Stimulated activated CD4-positive, alpha-beta T cell treated with anti-CD3 and anti-CD28 coated beads, Interleukin-4, amount 100 ng/mL, for 48 hours (primary cell): ENCODE data around the gene NPFFR1.
"Not testable (repeated sequence)": the region's sequence is repeated elsewhere in the genome, so short reads cannot be mapped to it uniquely, and the experiment has no call there.

Experiments
- DNase-seq, 2 donors: peaks; one replicate each; pipeline ENCODE4 v3.0.0-alpha.2; 2020; ENCODE audit warnings: low read depth in 2 of 2

Gene NPFFR1

DNA sequence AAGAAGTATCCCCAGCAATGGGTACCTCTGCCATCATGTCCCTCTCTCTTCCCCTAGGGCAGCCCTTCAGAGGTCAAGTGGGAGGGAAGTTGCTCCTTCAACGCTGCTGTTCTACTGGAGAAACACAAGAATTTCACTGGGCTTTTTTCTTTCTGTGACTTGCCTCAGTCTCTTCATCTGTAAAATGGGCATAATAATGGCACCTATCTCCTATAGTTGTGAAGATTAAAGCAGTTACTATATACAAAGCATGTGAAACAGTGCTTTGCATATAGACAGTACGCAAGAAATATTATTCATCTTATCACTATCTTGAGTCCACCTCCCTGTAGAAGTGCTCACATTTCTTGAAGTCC, 1.6 kb upstream of the NPFFR1 start:
- no peak for DNase-seq

GRCh38 chr10:70284542-70285475, 1.0 kb upstream of the NPFFR1 start:
- no peak for DNase-seq

GRCh38 chr10:70283071-70283444, 746 bp downstream of the NPFFR1 start:
- no peak for DNase-seq

- DNase-seq, result no peak
These were observed 2.2 kb downstream of the NPFFR1 start for GRCh38 chr10:70281609-70282008.

DNA sequence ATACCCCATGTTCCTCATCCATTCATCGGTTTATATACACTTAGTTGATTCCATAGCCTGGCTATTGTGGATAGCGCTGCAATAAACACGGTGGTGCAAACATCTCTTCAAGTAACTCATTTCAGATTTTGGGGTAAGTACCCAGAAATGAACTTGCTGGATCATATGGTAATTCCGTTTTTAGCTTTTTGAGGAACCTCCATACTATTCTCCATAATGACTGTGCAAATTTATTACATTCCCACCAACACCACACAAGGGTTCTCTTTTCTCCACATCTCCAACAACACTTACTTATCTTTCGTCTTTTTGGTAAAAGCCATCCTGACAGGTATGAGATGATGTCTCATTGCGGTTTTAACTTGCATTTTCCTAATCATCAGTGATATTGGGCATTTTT, 3.7 kb downstream of the NPFFR1 start:
- DNase-seq, result no peak

DNA sequence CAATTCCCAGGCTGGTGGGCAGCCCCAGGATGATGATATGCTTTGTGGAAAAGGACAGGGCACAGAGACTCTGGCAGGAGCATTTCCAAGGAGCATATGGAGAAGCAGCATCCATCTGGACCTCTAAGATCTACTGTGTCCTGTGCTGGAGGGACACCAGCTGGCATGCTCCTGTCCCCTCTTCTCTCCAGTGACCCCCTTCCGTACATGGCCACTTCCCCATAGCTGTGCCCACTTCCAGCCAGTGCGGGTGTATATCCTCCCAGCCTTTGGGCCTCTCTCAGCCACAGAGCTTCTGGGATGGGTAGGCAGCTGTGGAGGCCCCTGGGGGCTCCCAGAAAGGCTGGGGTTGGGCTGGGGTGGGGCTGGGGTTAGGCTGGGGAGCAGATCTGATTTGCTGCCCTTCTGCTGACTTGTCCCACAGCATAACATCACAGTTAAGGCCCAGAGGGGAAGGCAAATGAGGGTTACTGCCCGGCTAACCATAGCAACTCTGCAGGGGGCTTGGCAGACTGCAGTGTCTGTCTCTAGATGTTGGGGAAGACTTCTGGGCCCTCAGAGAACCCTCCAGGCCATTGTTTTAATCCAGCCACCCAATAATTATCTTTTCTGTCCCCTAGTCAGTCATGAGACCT, 6.3 kb downstream of the NPFFR1 start:
- no peak for DNase-seq

DNA sequence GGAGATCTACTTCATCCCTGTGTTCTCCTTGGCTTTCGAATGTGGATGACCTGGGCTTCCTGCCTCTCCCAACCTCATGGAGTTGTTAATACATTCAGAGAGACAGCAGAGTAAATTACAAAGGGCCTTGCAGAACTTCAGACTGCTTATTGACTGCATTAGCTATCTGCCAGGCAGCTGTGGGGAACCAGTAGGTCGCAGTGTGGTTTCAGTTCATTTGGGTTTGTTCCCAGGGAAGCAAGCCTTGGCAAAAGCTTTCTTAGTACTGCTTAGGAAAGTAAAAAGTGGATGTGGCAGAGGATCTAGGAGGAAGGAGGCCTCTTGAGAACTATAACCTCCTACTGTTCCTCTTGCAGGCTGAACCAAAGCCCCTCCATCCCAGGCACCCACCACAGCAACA, 9.2 kb downstream of the NPFFR1 start:
- DNase-seq, result no peak

DNA sequence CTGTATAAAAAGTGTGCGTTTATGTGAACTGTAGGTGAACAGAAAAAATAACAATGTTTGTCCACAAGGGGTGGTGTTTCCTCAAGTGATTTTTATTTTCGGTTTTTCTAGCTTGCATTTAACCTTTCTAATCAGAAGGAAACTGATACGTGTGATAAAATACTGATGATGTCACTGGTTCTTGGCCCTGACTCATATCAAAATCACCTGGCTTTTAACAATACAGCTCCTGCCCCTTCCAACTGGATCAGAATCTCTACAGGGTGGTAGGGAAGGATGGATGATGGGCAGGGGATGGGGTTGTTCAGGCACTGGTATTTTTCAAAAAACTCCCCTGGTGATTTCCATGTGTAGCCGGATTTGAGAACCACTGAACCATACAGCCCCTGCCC, 10.9 kb downstream of the NPFFR1 start:
- DNase-seq, result no peak

GRCh38 chr10:70271996-70272924, 11.5 kb downstream of the NPFFR1 start:
- no peak for DNase-seq

GRCh38 chr10:70270952-70271351, 12.9 kb downstream of the NPFFR1 start:
- no peak for DNase-seq

DNA sequence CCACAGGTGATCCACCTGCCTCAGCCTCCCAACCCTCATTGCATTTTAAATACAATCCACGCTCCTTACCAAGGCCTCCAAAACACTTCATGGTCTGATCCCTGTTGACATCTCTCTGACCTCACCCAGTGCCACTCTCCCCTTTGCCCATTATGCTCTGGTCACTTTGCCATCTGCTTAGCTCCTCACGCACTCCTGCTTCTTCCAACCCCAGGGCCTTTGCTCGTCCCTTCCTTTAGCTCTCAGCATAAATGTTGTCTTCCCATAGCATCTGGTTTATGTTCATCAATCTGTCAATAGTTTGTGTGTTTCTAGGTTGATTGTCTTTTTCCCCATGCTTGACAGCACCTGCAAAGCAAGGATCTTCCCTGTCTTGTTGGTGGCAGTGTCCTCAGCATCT, 14.1 kb downstream of the NPFFR1 start:
- DNase-seq, result no peak

DNA sequence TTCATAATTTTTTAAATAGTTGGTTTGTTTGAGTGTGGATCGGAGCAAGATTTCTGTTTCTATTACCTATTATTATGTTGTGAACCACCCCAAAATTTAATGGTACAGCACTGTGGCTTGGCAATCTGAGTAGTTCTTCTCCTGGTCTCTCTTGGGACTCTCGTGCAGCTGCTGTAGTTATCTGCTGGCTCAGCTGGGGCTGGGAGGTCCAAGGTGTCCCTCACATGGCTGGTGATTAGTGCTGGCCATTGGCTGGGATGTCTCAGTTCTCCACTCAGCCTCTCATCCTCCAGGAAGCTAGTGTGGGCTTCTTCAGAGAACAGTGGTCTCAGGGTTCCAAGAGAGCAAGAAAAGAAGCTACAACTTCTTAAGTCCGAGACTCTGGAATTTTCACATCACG, 15.4 kb downstream of the NPFFR1 start:
- DNase-seq, result no peak

- no peak for DNase-seq
These were observed 16.5 kb downstream of the NPFFR1 start for GRCh38 chr10:70267161-70267933.

DNA sequence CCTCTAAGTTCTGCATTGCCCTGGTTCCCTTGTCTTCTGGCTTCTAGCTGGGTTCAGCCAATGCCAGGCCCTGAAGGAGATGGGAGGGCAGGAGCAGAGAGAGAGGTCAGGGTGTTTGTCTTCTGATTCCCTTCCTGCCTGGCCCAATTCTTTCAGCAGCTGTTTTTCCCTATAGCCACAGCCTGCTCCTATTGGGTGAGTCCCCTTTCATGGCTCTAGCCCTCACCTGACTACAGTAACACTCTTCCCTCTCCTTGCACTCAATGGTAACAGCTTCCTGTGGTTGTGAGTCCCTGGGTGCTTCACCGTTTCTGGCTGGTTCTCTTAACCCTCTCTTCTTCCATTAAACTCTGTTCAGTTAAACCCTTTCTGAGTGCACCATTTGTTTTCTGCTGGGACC, 17.1 kb downstream of the NPFFR1 start:
- DNase-seq, result no peak

- no peak for DNase-seq
These were observed 17.7 kb downstream of the NPFFR1 start for GRCh38 chr10:70266056-70266455.

GRCh38 chr10:70265032-70265689, 18.6 kb downstream of the NPFFR1 start:
- DNase-seq, result no peak

GRCh38 chr10:70260734-70261133, 23.1 kb downstream of the NPFFR1 start:
- no peak for DNase-seq

DNA sequence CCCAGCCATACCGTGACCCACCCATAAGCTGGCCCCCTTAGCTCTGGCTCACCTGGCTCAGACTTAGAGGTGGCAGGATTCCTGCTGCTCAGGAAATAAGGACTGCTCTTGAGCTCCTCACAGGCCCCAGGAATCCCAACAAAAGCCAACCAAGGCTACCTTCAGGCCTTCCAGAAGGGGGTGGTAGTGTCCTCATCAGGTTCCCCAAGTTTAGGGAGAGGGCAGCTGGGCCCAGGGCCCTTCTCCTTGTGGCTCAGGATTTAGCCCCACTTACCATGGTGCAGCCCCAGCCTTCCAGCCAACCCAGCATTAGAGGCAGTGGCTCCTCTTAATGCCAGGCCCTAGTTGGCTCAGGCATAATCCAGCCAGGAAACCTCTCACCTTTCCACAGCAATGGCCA, 23.5 kb downstream of the NPFFR1 start:
- no peak for DNase-seq

DNA sequence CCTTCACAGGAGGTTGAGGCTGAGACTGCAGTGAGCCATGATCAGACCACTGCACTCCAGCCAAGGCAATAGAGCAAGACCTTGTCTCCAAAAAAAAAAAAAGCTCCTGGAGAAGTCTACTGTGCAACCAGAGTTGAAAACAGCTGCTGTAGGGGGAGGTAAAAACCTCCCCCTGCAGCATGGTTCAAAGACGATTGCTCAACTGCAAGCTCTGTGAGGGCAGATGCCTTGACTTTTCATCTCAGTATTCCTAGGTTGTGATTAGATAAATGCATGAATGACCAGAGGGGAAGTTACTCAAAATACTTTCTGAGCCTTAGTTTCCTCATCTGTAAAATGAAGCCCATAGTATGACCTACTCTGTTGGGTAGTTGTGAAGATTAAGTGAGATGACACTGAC, 25.6 kb downstream of the NPFFR1 start:
- no peak for DNase-seq

- not testable (repeated sequence) for DNase-seq
These were observed 26.0 kb downstream of the NPFFR1 start for GRCh38 chr10:70257816-70258215.

DNA sequence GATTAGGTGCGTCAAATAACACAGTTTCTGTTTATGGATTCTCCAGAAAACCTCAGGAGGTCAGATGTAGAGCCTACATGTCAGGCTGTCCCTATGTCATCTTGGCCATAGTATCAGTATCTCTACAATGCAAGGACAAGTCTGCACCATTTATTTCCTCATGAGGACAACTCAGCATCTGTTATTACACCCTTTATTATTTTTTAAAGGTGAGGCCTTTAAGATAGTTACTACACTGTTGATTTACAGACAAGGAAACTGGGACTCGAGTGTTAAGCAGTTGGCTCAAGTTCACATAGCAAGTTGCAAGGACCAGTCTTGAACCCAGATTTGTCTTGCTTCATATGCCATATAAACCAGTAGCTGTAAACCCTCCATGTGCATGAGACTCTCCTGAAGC, 27.3 kb downstream of the NPFFR1 start:
- DNase-seq, result no peak
